Fibroblast of the aortic adventitia (primary cell): ENCODE data around the gene COG6. TPM values are rescaled to one million over a fixed set of nuclear protein-coding genes. Genes with fewer than 3 reads are reported as not detected.

Experiments used
- DNase-seq: peaks from one replicate; pipeline ENCODE4 v3.0.0-alpha.2; 2010; ENCODE audit warnings: low read depth
- H3K4me3 ChIP-seq: 2 replicates; pipeline ENCODE4 v1.5.1; 2011; ENCODE audit warnings: low read depth, mild to moderate bottlenecking, control low read depth, low read length, moderate library complexity
- CTCF ChIP-seq: IDR thresholded peaks from 2 replicates; pipeline ENCODE4 v1.5.1; 2011; ENCODE audit warnings: mild to moderate bottlenecking, low read length, control low read depth, inconsistent platforms; ENCODE audit not compliant: insufficient read depth
- total RNA-seq: library from RNA; depleted of rRNA; stranded (reverse); fragments of >200 nt; gene quantifications from 2 replicates; pipeline ENCODE4 v1.2.3, GENCODE V29; 2012; ENCODE audit warnings: low replicate concordance

The COG6 gene
- total RNA-seq, 1 donor = 41.4 TPM

GRCh38 chr13:39685652-39686051 is 30.2 kb downstream of the COG6 start:
- no peak for TF ChIP-seq CTCF
- DNase-seq = no peak
- no peak overlapping the region for H3K4me3 ChIP-seq

DNA sequence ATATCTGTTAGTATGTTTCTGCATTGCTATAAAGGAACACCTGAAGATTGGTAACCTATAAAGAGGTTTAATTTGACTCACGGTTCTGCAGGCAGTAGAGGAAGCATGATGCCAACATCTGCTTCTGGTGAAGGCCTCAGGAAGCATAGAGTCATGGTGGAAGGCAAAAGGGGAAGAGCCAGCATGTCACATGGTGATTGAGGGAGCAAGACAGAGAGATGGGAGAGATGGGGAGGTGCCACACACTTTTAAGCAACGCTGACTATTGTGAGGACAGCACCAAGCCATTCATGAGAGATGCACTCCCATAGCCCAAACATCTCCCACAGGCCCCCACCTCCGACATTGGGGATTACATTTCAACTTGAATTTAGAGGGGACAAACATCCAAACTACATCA is 32.8 kb downstream of the COG6 start:
- DNase-seq = no peak
- no peak for TF ChIP-seq CTCF
- no peak overlapping the region for H3K4me3 ChIP-seq

DNA sequence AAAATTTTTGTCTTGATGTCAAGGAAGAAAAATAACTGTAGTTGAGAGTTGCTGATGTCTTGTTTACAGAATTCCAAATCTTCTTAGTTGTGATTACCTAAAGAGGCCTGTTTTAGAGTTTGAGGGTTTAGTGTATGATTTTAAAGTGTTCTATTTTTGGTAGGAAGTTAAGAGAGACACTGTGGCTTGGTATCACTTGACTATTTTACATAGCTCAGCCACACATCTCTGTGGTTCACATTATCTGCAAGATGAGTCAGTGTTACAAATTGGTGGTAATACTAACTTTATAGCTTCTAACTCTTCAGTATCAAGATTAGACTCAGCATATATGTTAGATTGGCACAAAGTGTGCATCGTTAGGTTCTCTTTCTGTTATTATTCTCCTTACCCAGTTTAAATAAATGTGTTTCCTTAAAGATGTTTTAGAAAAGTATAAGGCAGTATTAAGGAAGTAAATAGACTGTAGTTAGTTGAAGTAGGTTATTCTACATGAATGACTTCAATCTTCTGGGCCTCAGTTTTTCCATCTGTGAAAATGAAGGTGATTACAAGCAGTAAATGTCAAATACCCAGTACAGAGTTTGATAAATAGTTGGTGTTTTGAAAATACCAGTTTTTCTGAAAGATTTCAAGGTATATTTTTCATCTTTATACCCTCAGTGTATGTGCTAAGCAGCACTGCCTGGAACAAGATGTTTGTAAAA is 33.4 kb downstream of the COG6 start:
- H3K4me3 ChIP-seq = no peak overlapping the region
- TF ChIP-seq CTCF = no peak
- peak; percentile 40 for DNase-seq

DNA sequence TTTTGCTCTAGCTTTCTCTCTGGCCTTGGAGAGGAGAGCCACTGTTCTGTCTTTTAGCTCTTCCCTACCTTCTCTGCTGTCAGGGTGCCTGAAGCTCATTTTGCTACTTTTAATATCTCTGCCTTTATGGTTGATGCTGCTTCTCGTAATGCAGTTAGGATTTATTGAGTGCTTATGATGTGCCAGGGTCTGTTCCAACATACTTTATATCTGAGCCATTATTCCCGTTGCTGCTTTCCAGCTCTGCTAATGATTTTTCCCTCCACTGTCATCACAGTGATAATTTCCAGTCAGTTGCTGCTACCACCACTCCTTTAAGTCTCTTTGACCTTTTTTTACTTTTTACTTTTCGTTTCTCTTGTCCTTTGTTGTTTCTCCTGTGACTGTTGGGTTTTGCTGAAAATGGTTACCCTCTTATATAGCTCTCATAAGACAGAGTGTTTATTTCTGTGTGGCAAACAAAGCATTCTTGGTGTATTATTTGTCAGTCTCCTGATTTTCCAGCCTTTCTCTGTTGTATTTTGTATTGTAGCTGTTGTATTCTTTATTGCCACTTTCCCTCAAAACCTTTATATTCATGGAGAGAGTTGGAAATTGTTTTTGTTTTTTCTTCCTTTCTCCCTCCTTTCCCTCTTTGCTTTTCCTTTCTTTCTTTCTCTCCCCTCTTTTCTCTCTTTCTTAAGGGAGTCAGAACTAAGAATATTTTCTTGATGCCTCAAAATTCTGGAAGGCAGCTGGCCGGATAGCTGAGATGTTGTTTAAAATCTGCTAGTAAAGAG is 37.4 kb downstream of the COG6 start:
- peak; percentile 13 for DNase-seq
- no peak for TF ChIP-seq CTCF
- H3K4me3 ChIP-seq = no peak overlapping the region

- no peak overlapping the region for H3K4me3 ChIP-seq
- TF ChIP-seq CTCF = no peak
- no peak for DNase-seq
These were observed 43.8 kb downstream of the COG6 start for GRCh38 chr13:39699274-39699673.

DNA sequence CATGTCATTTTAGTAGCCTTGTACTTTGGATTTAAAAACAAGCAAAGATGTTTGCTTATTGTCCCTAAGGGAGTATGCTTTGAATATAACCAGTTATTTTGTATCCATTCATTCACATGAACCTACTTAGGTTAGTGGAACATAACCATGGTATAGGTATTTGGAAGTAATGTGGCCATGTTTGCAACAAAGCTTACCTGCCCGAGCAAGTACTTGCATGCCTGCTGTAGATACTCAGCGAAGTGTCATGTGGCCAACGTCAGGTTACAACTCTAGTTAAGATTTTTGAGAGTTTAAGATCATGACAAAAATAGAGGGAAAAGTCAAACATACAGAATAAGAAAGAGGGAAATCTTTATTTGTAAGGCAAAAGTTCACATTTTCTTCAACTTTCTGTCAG is 57.2 kb downstream of the COG6 start:
- no peak for DNase-seq
- TF ChIP-seq CTCF = no peak

More for the DNA sequence above, 57.2 kb downstream of the COG6 start:
- H3K4me3 ChIP-seq = no peak overlapping the region
